ENCODE data around the gene MRPL55.

- no peak for TF ChIP-seq CTCF (IDR thresholded peaks at IDR 0.05 in 4 of 5, conservative IDR thresholded peaks at IDR 0.05 in 1 of 5)
- no peak for TF ChIP-seq POLR2A (IDR thresholded peaks at IDR 0.05)
Measured at GRCh38 chr1:228117335-228117734, 8.2 kb upstream of the MRPL55 start.
